MM.1S (cell line): ENCODE data around the gene DDIT4.

Experiments used
- CTCF ChIP-seq: fragments of 300-600 bp; sonication (generic); IDR thresholded peaks from 2 replicates; pipeline ENCODE4 v1.5.1; 2016; ENCODE audit warnings: antibody characterized with exemption, low read length, mixed read lengths
- EZH2 ChIP-seq: fragments of 300-600 bp; sonication (generic); optimal IDR thresholded peaks from 2 replicates; pipeline ENCODE3; 2017; ENCODE audit warnings: low read depth, mild to moderate bottlenecking, antibody characterized with exemption, low read length, mixed read lengths
- EZH2phosphoT487 ChIP-seq: fragments of 300-600 bp; sonication (generic); IDR thresholded peaks from 2 replicates; pipeline ENCODE4 v1.6.1; 2018; ENCODE audit warnings: antibody characterized with exemption, low read length

- TF ChIP-seq CTCF (no peak), EZH2 (no peak), EZH2phosphoT487 (no peak)
Observed at GRCh38 chr10:72323108-72323749, 49.5 kb downstream of the DDIT4 start.
